Parathyroid adenoma (tissue), 2 donors: ENCODE measurements around the gene SPTBN5.
A peak's percentile ranks its signal among the peaks of the same experiment; 100 is the strongest.

Experiments used
- H2AFZ ChIP-seq: fragments of 300-600 bp; sonication (generic); one replicate; pipeline ENCODE4 v1.7.0; 2017; ENCODE audit warnings: antibody characterized with exemption, mild to moderate bottlenecking
- H3K27ac ChIP-seq: fragments of 300-600 bp; sonication (generic); one replicate; pipeline ENCODE4 v1.7.0; 2017
- H3K27me3 ChIP-seq: fragments of 300-600 bp; sonication (generic); one replicate; pipeline ENCODE4 v1.7.0; 2017; ENCODE audit warnings: low read length; ENCODE audit not compliant: control insufficient read depth, insufficient read depth
- H3K36me3 ChIP-seq: fragments of 300-600 bp; sonication (generic); one replicate; pipeline ENCODE4 v1.7.0; 2017; ENCODE audit warnings: low read length; ENCODE audit not compliant: control insufficient read depth, insufficient read depth
- H3K4me1 ChIP-seq: fragments of 300-600 bp; sonication (generic); one replicate; pipeline ENCODE4 v1.7.0; 2017; ENCODE audit warnings: control low read depth
- H3K4me2 ChIP-seq: fragments of 300-600 bp; sonication (generic); one replicate; pipeline ENCODE4 v1.7.0; 2017; ENCODE audit warnings: low read length
- H3K4me3 ChIP-seq: fragments of 300-600 bp; sonication (generic); one replicate; pipeline ENCODE4 v1.7.0; 2017; ENCODE audit warnings: low read depth, low read length
- H3K79me2 ChIP-seq: fragments of 300-600 bp; sonication (generic); one replicate; pipeline ENCODE4 v1.7.0; 2017; ENCODE audit warnings: control low read depth
- H3K9ac ChIP-seq: fragments of 300-600 bp; sonication (generic); one replicate; pipeline ENCODE4 v1.7.0; 2017; ENCODE audit warnings: mild to moderate bottlenecking
- H3K9me3 ChIP-seq: fragments of 300-600 bp; sonication (generic); one replicate; pipeline ENCODE4 v1.7.0; 2017; ENCODE audit warnings: low read length; ENCODE audit not compliant: control insufficient read depth
- CTCF ChIP-seq: fragments of 300-600 bp; sonication (generic); IDR thresholded peaks from one replicate; pipeline ENCODE4 v1.7.0; 2017; ENCODE audit warnings: antibody characterized with exemption, mild to moderate bottlenecking
- donor health status: primary hyperparathyroidism.

The SPTBN5 gene

GRCh38 chr15:41892621-41893421 lies 1.0 kb downstream of the SPTBN5 start:
- Histone ChIP-seq H3K4me2 (peak overlapping the region; percentile 18), H3K4me3 (no peak overlapping the region), H3K9me3 (no peaks in the 10 kb centered on the region), H3K9ac (no peak overlapping the region), H3K27me3 (no peaks in the 10 kb centered on the region), H2AFZ (peak overlapping the region; percentile 58), H3K27ac (no peak overlapping the region), H3K36me3 (no peaks in the 10 kb centered on the region), H3K4me1 (no peaks in the 10 kb centered on the region), H3K79me2 (no peaks in the 10 kb centered on the region)
- no peak for TF ChIP-seq CTCF

GRCh38 chr15:41891946-41892345 lies 1.9 kb downstream of the SPTBN5 start:
- TF ChIP-seq CTCF = no peak
- Histone ChIP-seq H3K36me3 (no peaks in the 10 kb centered on the region), H3K4me1 (no peaks in the 10 kb centered on the region), H3K79me2 (no peaks in the 10 kb centered on the region), H3K27me3 (no peaks in the 10 kb centered on the region), H3K4me2 (no peak overlapping the region), H3K27ac (no peak overlapping the region), H2AFZ (no peak overlapping the region), H3K9ac (no peak overlapping the region), H3K9me3 (no peaks in the 10 kb centered on the region), H3K4me3 (no peak overlapping the region)

GRCh38 chr15:41891226-41891625 lies 2.6 kb downstream of the SPTBN5 start:
- no peak overlapping the region for H3K4me3 ChIP-seq
- no peak overlapping the region for H3K4me2 ChIP-seq

GRCh38 chr15:41890050-41890690 lies 3.7 kb downstream of the SPTBN5 start:
- Histone ChIP-seq H3K4me1 (no peaks in the 10 kb centered on the region), H3K27ac (no peak overlapping the region), H3K9ac (no peak overlapping the region), H3K4me2 (no peak overlapping the region), H3K79me2 (no peaks in the 10 kb centered on the region), H3K4me3 (no peak overlapping the region), H3K27me3 (no peaks in the 10 kb centered on the region), H2AFZ (no peak overlapping the region), H3K9me3 (no peaks in the 10 kb centered on the region), H3K36me3 (no peaks in the 10 kb centered on the region)
- no peak for TF ChIP-seq CTCF

More at GRCh38 chr15:41891226-41891625, 2.6 kb downstream of the SPTBN5 start:
- Histone ChIP-seq H3K36me3 (no peaks in the 10 kb centered on the region), H2AFZ (no peak overlapping the region), H3K27me3 (no peaks in the 10 kb centered on the region), H3K27ac (no peak overlapping the region), H3K4me1 (no peaks in the 10 kb centered on the region), H3K79me2 (no peaks in the 10 kb centered on the region), H3K9me3 (no peaks in the 10 kb centered on the region), H3K9ac (no peak overlapping the region)
- no peak for TF ChIP-seq CTCF
